CD14-positive monocyte (primary cell): ENCODE data around the gene SLC23A1. TPM values are rescaled to one million over a fixed set of nuclear protein-coding genes. Genes with fewer than 3 reads are reported as not detected.

Experiments used
- DNase-seq, 3 donors: peaks; one replicate each; pipeline ENCODE4 v3.0.0-alpha.2; 2011 to 2022
- H2AFZ ChIP-seq: 2 replicates; pipeline ENCODE4 v1.6.0; 2012; ENCODE audit warnings: mild to moderate bottlenecking, low read depth, low read length, inconsistent platforms; ENCODE audit not compliant: insufficient read depth, poor library complexity, severe bottlenecking
- H3K27ac ChIP-seq, 2 donors: 1 replicate in 1 of 2; 2 replicates in 1 of 2; pipeline ENCODE4 v1.5.1; 2012 to 2013; ENCODE audit warnings: low read length in 2 of 2, control low read depth in 1 of 2, inconsistent platforms in 1 of 2, low read depth in 1 of 2, mild to moderate bottlenecking in 1 of 2
- H3K27me3 ChIP-seq, 2 donors: one replicate each; pipeline versions ENCODE4 v1.6.0 to v1.6.1; 2011 to 2013; ENCODE audit warnings: low read length in 2 of 2; ENCODE audit not compliant: control insufficient read depth in 2 of 2, insufficient read depth in 2 of 2
- H3K36me3 ChIP-seq, 2 donors: replicated peaks in 1 of 2; 1 replicate in 1 of 2; 2 replicates in 1 of 2; pipeline versions ENCODE4 v1.5.1 to v1.6.1; 2012 to 2013; ENCODE audit warnings: low read length in 2 of 2, control low read depth in 1 of 2, inconsistent platforms in 1 of 2, mild to moderate bottlenecking in 1 of 2; ENCODE audit not compliant: insufficient read depth in 2 of 2, control insufficient read depth in 1 of 2
- H3K4me1 ChIP-seq, 2 donors: 1 replicate in 1 of 2; 2 replicates in 1 of 2; pipeline versions ENCODE4 v1.5.1 to v1.6.1; 2012 to 2013; ENCODE audit warnings: low read length in 2 of 2, control low read depth in 1 of 2, inconsistent platforms in 1 of 2, mild to moderate bottlenecking in 1 of 2, moderate library complexity in 1 of 2; ENCODE audit not compliant: insufficient read depth in 2 of 2, control insufficient read depth in 1 of 2
- H3K4me2 ChIP-seq: replicated peaks from 2 replicates; pipeline ENCODE3; 2012; ENCODE audit warnings: low read length, moderate library complexity, mild to moderate bottlenecking; ENCODE audit not compliant: poor library complexity, severe bottlenecking; ENCODE audit errors: extremely low read depth
- H3K4me3 ChIP-seq, 3 experiments: fragments of 200-600 bp in 1 of 3; sonication (generic) in 1 of 3; replicated peaks in 1 of 3; 1 replicate in 2 of 3; 2 replicates in 1 of 3; pipeline ENCODE4 v1.5.1; 2011 to 2013; ENCODE audit warnings: low read length in 3 of 3, mild to moderate bottlenecking in 3 of 3, control low read depth in 2 of 3, low read depth in 2 of 3, inconsistent platforms in 1 of 3, moderate library complexity in 1 of 3
- H3K79me2 ChIP-seq: 2 replicates; pipeline ENCODE4 v1.6.0; 2012; ENCODE audit warnings: mild to moderate bottlenecking, control low read depth, inconsistent platforms, low read length, moderate library complexity; ENCODE audit not compliant: insufficient read depth
- H3K9ac ChIP-seq: 2 replicates; pipeline ENCODE4 v1.6.0; 2017; ENCODE audit warnings: low read length, mild to moderate bottlenecking; ENCODE audit not compliant: insufficient read depth, poor library complexity, severe bottlenecking
- H3K9me3 ChIP-seq, 2 donors: replicated peaks in 1 of 2; 1 replicate in 1 of 2; 2 replicates in 1 of 2; pipeline versions ENCODE4 v1.5.1 to v1.6.1; 2012 to 2013; ENCODE audit warnings: low read length in 2 of 2, control low read depth in 1 of 2; ENCODE audit not compliant: control insufficient read depth in 1 of 2, insufficient read depth in 1 of 2
- H4K20me1 ChIP-seq: 2 replicates; pipeline ENCODE4 v1.6.0; 2012; ENCODE audit warnings: mild to moderate bottlenecking, low read length, control low read depth, moderate library complexity; ENCODE audit not compliant: insufficient read depth
- H3K27ac Mint-ChIP-seq, 7 donors: one replicate each; pipeline ENCODE4 v1.8.0; 2020; ENCODE audit warnings: mild to moderate bottlenecking in 7 of 7, mixed read lengths in 7 of 7, moderate library complexity in 6 of 7, inconsistent platforms in 2 of 7
- H3K27me3 Mint-ChIP-seq, 3 donors: one replicate each; pipeline ENCODE4 v1.8.0; 2021 to 2022; ENCODE audit warnings: low read depth in 3 of 3, mild to moderate bottlenecking in 3 of 3, mixed read lengths in 3 of 3, moderate library complexity in 3 of 3, inconsistent platforms in 1 of 3
- H3K36me3 Mint-ChIP-seq, 2 donors: one replicate each; pipeline ENCODE4 v1.8.0; 2020; ENCODE audit warnings: mixed read lengths in 2 of 2, inconsistent platforms in 1 of 2, mild to moderate bottlenecking in 1 of 2
- H3K4me1 Mint-ChIP-seq: one replicate; pipeline ENCODE4 v1.8.0; 2020; ENCODE audit warnings: mild to moderate bottlenecking, mixed read lengths
- H3K4me3 Mint-ChIP-seq, 2 donors: one replicate each; pipeline ENCODE4 v1.8.0; 2020; ENCODE audit warnings: mild to moderate bottlenecking in 2 of 2, mixed read lengths in 2 of 2, moderate library complexity in 1 of 2
- H3K9me3 Mint-ChIP-seq, 7 donors: one replicate each; pipeline ENCODE4 v1.8.0; 2020 to 2022; ENCODE audit warnings: mixed read lengths in 7 of 7, mild to moderate bottlenecking in 6 of 7, moderate library complexity in 6 of 7, inconsistent platforms in 2 of 7
- CTCF ChIP-seq: fragments of 200-600 bp; IDR thresholded peaks from one replicate; pipeline ENCODE4 v1.8.0; 2022; ENCODE audit warnings: antibody characterized with exemption, mild to moderate bottlenecking
- WGBS: methylation state at CpG from one replicate; pipeline ENCODE4 v1.1.5; 2013; ENCODE audit warnings: missing lambda C conversion rate; ENCODE audit not compliant: insufficient coverage; 5-methylcytosine and 5-hydroxymethylcytosine counted together
- intact Hi-C, 2 donors: fragments of 100-400 bp; cut with micrococcal nuclease; formaldehyde crosslinking; loops; one replicate each; pipeline versions ENCODE4 v1.15.0 to v1.15.1; 2023
- polyA plus RNA-seq, 3 donors: library from polyadenylated mRNA; depleted of rRNA in 1 of 3; unstranded in 2 of 3; stranded (reverse) in 1 of 3; fragments of 300-500 nt in 2 of 3; fragments of >200 nt in 1 of 3; fragmentation: Illumina TruSeq in 2 of 3; gene quantifications; 1 replicate in 2 of 3; 2 replicates in 1 of 3; pipeline ENCODE4 v1.2.3, GENCODE V29; 2012 to 2021

SLC23A1 gene
- polyA plus RNA-seq, 3 donors = not detected

- peak overlapping the region in 1 of 7 donors; percentile 41 for H3K27ac Mint-ChIP-seq
- no peaks in the 10 kb centered on the region for H3K27me3 Mint-ChIP-seq
- DNase-seq = no peak
- Histone ChIP-seq H4K20me1 (peaks cover 12% of the 10 kb centered on the region), H3K4me1 (no peaks in the 10 kb centered on the region), H3K27me3 (no peaks in the 10 kb centered on the region), H3K27ac (no peak overlapping the region), H2AFZ (no peak overlapping the region), H3K4me2 (no peak overlapping the region), H3K9ac (no peak overlapping the region), H3K79me2 (no peaks in the 10 kb centered on the region), H3K4me3 (no peak overlapping the region), H3K36me3 (peaks cover 64 to 90% of the 10 kb centered on the region in 2 donors), H3K9me3 (no peaks in the 10 kb centered on the region)
- no peak overlapping the region for H3K4me3 Mint-ChIP-seq
- 100% methylated on average over 2 of the region's 2 CpGs for WGBS
- H3K9me3 Mint-ChIP-seq = peaks cover 0 to 2% (median 0%) of the 10 kb centered on the region in 7 donors
- intact Hi-C loops = no loop called here
- TF ChIP-seq CTCF = no peak
- no peaks in the 10 kb centered on the region for H3K4me1 Mint-ChIP-seq
- peaks cover 68 to 85% of the 10 kb centered on the region in 2 donors for H3K36me3 Mint-ChIP-seq
Observed at GRCh38 chr5:139368613-139369012, 14.5 kb downstream of the SLC23A1 start.

DNA sequence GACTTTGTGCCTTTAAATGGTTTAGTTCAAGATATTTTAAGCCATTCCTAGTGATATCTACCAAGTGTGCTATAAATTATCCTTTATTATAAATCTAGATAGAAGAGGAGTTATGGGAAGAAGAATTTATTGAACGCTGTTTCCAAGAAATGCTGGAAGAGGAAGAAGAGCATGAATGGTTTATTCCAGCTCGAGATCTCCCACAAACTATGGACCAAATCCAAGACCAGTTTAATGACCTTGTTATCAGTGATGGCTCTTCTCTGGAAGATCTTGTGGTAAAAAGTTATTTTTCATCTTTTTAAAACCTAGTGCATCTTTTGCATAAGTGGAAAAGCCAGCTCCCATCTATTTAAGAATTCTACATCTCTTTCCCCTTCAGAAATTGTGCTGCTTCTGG is 18.6 kb downstream of the SLC23A1 start:
- H3K4me3 Mint-ChIP-seq = no peak overlapping the region
- no peaks in the 10 kb centered on the region for H3K27me3 Mint-ChIP-seq
- intact Hi-C loops = no loop called here
- H3K27ac Mint-ChIP-seq = peak overlapping the region in 2 of 7 donors; percentile 26 to 73
- H3K4me1 Mint-ChIP-seq = no peaks in the 10 kb centered on the region
- no CpG with 5 or more reads among the region's 2 CpGs for WGBS
- H3K9me3 ChIP-seq = no peaks in the 10 kb centered on the region
- no peak for TF ChIP-seq CTCF
- no peak overlapping the region for H3K27ac ChIP-seq
- peaks cover 50 to 71% of the 10 kb centered on the region in 2 donors for H3K36me3 Mint-ChIP-seq
- H3K9me3 Mint-ChIP-seq = peaks cover 0 to under 1% (median 0%) of the 10 kb centered on the region in 7 donors
- H3K79me2 ChIP-seq = peaks cover 32% of the 10 kb centered on the region
- no peak overlapping the region for H3K4me2 ChIP-seq
- H3K4me3 ChIP-seq = no peak overlapping the region
- DNase-seq = no peak
- no peak overlapping the region for H3K9ac ChIP-seq
- H3K36me3 ChIP-seq = peaks cover 55 to 62% of the 10 kb centered on the region in 2 donors
- H4K20me1 ChIP-seq = peaks cover 51% of the 10 kb centered on the region
- no peaks in the 10 kb centered on the region for H3K4me1 ChIP-seq
- H2AFZ ChIP-seq = no peak overlapping the region
- H3K27me3 ChIP-seq = no peaks in the 10 kb centered on the region
